Measurements from ENCODE around the gene IL2RG.

The IL2RG gene

GRCh38 chrX:71060127-71060526, 51.2 kb downstream of the IL2RG start:
- H3K4me3 ChIP-seq (ENCODE audit: low read depth, low read length): no peak overlapping the region
- no peak for DNase-seq (ENCODE audit: low read depth)
- TF ChIP-seq, protein P1, sequence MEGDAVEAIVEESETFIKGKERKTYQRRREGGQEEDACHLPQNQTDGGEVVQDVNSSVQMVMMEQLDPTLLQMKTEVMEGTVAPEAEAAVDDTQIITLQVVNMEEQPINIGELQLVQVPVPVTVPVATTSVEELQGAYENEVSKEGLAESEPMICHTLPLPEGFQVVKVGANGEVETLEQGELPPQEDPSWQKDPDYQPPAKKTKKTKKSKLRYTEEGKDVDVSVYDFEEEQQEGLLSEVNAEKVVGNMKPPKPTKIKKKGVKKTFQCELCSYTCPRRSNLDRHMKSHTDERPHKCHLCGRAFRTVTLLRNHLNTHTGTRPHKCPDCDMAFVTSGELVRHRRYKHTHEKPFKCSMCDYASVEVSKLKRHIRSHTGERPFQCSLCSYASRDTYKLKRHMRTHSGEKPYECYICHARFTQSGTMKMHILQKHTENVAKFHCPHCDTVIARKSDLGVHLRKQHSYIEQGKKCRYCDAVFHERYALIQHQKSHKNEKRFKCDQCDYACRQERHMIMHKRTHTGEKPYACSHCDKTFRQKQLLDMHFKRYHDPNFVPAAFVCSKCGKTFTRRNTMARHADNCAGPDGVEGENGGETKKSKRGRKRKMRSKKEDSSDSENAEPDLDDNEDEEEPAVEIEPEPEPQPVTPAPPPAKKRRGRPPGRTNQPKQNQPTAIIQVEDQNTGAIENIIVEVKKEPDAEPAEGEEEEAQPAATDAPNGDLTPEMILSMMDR (IDR thresholded peaks at IDR 0.05; ENCODE audit: control insufficient read depth, extremely low read depth, insufficient read depth): no peak

DNA sequence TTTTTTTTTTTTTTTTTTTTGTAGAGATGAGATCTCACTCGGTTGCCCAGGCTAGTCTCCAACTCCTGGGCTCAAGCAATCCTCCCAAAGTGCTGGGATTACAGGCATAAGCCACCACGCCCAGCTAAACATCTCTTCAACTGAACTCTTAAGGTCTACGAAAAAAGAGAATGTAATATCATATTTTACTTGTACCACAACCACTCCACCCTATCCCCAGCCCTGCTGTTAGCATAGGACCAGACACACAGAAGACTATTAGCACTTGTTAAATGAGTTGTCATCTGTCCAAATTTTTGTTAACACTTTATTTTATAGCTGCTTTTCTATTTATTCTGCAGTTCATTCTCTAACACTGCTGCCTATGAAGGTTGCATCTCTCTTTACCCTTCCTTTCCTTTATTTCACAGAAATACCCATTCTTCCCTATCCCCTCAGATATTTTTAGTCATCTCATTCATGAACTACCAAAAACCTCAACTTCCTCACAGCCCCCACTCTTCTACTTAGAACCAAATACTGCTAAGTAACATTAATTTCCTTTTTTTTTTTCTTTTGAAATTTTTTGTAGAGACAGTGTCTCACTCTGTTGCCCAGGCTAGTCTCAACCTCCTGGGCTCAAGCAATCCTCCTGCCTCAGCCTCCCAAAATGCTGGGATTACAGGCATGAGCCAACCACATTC, 53.4 kb downstream of the IL2RG start:
- TF ChIP-seq, protein P1 (IDR thresholded peaks at IDR 0.05; ENCODE audit: control insufficient read depth, extremely low read depth, insufficient read depth): no peak
- no peak for DNase-seq (ENCODE audit: low read depth)

More for the DNA sequence above, 53.4 kb downstream of the IL2RG start:
- no peak overlapping the region for H3K4me3 ChIP-seq (ENCODE audit: low read depth, low read length)
